Stimulated activated CD8-positive, alpha-beta memory T cell treated with anti-CD3 and anti-CD28 coated beads, Interleukin-15, amount 100 ng/mL, for 24 hours (primary cell): ENCODE data around the gene FTSJ1.
"Not testable (repeated sequence)": the region's sequence is repeated elsewhere in the genome, so short reads cannot be mapped to it uniquely, and the experiment has no call there.

Experiments used
- DNase-seq: peaks from one replicate; pipeline ENCODE4 v3.0.0-alpha.2; 2020; ENCODE audit warnings: low read depth

FTSJ1 gene

DNA sequence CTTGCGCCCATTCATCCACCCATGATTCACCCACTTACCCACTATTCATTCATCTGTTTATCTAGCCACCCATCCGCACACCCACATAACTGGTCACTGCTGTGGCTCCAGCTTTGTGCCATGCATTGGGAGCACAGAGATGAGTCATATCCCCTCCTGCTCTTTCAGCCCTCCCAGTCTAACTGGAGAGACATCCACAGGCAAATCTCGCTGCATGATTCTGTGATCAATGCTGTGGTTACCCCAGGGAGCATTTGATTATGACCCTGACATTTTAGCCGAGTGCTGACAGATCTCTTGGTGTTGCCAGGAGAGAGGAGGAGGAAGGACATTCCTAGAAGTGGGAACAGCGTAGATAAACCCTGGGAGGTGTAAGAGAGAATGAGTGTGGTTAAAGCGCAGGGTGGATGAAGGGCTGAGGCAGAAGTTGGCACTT lies 22.4 kb downstream of the FTSJ1 start:
- DNase-seq, result no peak

DNA sequence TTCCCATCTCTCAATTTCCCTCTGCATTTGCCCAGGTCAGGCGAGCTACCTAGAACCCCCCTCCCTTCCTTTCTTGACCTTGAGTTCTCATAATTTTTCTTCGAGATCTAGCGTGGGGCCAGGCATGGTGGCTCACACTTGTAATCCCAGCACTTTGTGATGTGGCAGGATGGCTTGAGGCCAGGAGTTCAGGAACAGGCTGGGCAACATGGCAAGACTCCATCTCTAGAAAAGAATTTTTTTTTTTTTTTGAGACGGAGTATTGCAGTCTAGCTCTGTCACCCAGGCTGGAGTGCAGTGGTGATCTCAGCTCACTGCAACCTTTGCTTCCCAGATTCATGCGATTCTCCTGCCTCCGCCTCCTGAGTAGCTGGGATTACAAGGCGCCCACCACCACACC lies 28.3 kb downstream of the FTSJ1 start:
- no peak for DNase-seq

- no peak for DNase-seq
These were observed 29.5 kb downstream of the FTSJ1 start for GRCh38 chrX:48505481-48505880.

DNA sequence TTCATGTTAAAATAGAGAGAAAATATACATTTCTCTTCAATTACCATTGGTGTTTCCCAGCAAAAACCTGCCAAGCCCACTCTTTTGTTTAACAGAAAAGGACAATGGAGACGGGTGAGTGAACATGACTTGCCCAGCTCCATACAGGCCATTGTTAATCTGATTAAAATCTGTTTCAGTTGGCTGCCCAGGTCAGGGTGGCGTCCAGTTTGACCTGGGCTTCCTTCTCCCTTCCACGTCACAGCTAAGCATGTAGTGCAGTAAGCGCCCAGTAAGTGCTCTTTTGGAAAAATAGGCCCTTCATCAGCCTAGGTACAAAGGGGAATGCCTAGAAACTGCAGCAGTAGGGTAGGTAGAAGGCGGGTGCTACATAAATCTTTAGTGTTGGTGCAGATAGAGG lies 31.2 kb downstream of the FTSJ1 start:
- DNase-seq, result no peak

- peak; percentile 44 for DNase-seq
These were observed 32.6 kb downstream of the FTSJ1 start, which contains the start of gene PORCN for GRCh38 chrX:48508400-48509244. Gene PORCN, plus strand, starts transcription at chrX:48508992. Its CDS starts 829 bp downstream, at chrX:48509821.

GRCh38 chrX:48509245-48509590 lies 33.2 kb downstream of the FTSJ1 start:
- DNase-seq, result no peak

DNA sequence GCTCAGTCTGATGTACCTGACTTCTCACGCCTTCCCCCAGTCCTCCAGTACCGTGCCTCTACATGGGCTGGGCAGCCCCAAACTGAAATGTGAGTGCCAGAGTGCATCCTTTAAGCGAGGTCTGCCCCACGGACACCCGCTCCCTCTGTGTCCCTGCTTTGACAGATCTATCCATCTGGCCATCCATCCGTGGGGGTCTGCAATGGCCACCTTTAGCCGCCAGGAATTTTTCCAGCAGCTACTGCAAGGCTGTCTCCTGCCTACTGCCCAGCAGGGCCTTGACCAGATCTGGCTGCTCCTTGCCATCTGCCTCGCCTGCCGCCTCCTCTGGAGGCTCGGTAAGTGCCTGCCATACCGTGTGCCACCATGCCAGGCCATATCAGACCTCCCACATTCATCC lies 33.6 kb downstream of the FTSJ1 start:
- DNase-seq, result no peak

DNA sequence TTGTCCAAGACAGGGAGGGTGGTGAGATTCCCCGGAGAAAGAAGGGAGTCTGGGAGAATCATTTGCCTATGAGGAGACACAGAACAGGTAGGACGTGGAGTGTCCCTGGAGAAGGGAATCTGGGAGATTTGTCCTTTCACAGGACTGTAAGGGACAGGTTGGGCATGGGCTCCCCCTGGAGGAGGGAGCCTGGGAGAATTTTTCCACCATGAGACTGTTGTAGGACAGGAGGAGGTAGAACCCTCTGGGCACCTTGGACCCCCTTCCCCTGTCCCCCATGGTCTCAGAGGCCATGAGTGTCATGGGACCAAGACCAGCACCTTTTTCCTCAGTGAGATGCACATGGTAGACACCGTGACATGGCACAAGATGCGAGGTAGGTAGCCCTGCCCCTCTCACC lies 35.6 kb downstream of the FTSJ1 start:
- DNase-seq, result no peak

- no peak for DNase-seq
These were observed 36.5 kb downstream of the FTSJ1 start for GRCh38 chrX:48512371-48512935.

- no peak for DNase-seq
These were observed 37.7 kb downstream of the FTSJ1 start for GRCh38 chrX:48513670-48514069.

DNA sequence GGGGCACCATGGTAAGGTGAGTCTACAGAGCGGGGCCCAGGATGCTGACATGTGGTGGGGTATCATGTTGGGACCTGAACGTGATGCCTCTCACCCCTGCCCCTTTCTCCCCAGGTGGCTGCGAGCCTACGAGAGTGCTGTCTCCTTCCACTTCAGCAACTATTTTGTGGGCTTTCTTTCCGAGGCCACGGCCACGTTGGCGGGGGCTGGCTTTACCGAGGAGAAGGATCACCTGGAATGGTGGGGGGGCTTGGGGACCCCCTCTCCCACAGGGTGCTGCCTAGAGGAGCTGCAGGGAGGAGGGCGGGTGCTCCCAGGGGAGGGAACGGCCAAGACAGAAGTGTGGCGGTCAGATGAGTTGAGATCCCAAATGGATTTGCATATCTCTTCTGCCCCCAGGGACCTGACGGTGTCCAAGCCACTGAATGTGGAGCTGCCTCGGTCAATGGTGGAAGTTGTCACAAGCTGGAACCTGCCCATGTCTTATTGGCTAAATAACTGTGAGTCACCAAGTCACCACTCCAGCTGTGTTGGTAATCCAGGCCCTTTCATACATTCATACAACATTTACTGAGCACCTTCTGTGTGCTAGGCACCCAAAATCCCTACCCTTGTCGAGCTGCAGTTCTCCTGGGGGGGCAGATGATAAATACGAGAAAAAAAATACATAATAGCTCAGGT lies 38.3 kb downstream of the FTSJ1 start:
- no peak for DNase-seq

DNA sequence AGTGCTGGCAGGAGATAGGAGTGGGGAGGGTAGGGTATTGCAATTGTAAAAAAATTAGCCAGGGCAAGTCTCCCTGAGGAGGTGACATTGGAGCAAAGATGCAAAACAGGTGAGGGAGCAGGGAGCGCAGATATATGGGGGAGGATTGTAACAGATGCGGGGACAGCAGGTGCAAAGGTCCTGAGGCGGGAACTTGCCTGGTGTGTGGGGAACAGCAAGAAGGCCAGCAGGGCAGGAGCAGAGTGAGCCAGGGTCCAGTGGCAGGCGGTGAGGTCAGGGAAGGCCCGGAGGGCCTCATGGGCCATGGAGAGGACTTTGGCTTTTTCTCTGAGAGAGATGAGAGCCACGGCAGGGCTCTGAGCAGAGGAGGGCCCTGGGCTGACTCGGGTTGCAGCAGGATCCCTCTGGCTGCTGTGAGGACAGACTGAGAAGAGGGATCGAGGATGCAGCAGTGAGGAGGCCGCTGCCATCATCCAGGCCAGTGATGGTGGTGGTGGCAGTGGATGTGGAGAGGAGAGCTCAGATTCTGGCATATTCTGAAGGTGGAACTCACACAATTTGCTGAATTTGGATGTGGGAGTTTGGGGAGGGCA lies 39.0 kb downstream of the FTSJ1 start:
- DNase-seq, result no peak

GRCh38 chrX:48515842-48516241 lies 39.8 kb downstream of the FTSJ1 start:
- DNase-seq, result no peak

- no peak for DNase-seq
These were observed 40.3 kb downstream of the FTSJ1 start for GRCh38 chrX:48516285-48516684.

- no peak for DNase-seq
These were observed 41.0 kb downstream of the FTSJ1 start for GRCh38 chrX:48516987-48517386.

DNA sequence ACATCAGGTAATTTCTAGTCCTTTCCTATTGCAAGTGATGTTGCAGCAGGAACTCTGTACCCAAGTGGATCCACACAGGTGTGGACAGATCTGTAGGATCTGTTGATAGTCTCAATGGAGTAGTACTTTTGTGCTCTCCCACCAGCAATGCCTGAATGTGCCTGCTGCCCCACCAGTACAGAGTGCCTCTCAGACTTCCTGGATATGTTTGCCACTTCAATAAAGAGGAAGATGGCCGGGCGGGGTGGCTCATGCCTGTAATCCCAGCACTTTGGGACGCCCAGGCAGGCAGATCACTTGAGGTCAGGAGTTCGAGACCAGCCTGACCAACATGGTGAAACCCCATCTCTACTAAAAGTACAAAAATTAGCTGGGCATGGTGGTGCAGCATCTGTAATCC lies 43.5 kb downstream of the FTSJ1 start:
- not testable (repeated sequence) for DNase-seq

GRCh38 chrX:48520455-48520854 lies 44.5 kb downstream of the FTSJ1 start:
- DNase-seq, result no peak

DNA sequence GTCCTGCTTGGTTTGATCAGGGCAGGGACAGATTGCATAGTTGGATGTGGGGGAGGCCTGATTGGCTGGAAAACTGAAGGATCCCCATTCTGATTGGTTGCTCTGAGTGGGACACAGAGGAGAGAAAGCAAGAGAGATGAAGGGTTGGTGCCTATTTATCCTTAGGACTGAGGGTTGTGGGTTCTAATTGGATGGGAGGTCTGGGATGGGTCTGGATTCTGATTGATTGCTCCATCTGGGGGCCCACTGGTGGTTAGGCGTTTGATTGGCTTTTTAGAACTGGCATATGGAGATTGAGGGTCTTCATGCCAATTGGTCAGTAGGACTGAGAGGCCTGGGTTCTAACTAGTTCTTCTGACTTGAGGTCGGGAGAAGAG lies 45.0 kb downstream of the FTSJ1 start:
- DNase-seq, result no peak

- peak; percentile 69 for DNase-seq
These were observed 45.6 kb downstream of the FTSJ1 start, which contains the start of gene EBP for GRCh38 chrX:48521353-48522243. Gene EBP, plus strand, starts transcription at chrX:48521808. Its CDS starts 1,964 bp downstream, at chrX:48523772.

- no peak for DNase-seq
These were observed 46.3 kb downstream of the FTSJ1 start for GRCh38 chrX:48522291-48522690.

GRCh38 chrX:48523682-48524081 lies 47.7 kb downstream of the FTSJ1 start:
- DNase-seq, result no peak

GRCh38 chrX:48525853-48526252 lies 49.9 kb downstream of the FTSJ1 start:
- DNase-seq, result not testable (repeated sequence)
